ENCODE measurements around the gene ZBED1.

DNA sequence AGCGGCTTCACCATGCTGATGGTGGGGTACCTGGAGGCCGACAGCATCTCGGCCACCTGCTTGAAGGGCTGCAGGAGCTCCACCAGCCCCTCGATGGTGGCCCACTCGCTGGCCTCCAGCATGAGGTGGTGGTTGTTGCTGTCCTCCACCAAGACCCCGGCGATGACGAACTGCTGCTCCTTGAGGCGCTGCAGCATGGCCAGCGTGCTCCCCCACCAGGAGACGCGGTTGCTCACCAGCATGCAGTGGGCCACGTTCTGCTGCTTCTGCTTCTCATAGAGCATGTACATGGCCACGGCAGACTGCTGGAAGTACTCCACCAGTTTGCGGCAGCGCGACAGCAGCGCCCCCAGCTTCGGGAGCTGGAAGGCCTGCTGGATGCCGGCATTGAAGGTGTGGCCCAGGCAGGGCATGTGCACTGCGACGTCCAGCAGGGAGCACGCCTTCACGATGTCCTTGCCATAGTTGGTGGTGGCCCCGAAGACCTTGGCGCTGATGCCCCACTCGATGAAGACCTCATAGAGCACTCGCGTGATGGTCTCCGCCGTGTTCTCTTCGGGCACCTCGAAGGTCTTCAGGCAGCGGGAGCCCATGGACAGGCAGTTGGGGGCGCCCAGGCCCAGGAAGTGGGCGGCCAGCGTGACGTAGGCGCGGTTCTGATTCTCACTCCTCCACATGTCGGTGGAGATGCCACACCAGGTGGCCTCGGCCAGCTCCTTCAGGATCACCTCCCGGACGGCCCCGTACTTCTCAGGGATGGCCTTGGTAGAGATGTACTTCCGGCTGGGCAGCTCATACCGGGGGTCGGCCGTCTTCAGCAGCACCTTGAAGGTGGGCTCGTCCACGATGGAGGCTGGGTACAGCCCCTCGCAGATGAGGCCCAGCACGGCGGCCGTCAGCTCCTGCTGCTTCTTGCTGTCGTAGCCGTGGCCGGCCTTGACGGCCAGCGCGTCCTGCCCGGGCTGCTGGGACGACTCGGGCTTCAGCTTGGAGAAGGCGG is 11.0 kb downstream of the ZBED1 start:
- TF ChIP-seq ZNF121 (CRISPR knock-in tag; IDR thresholded peaks at IDR 0.05) (no peak), JUN (CRISPR knock-in tag; IDR thresholded peaks at IDR 0.05) (no peak), FOXK1 (CRISPR knock-in tag; IDR thresholded peaks at IDR 0.05) (no peak), ATF1 (CRISPR knock-in tag; IDR thresholded peaks at IDR 0.05) (no peak), ELF4 (CRISPR knock-in tag; IDR thresholded peaks at IDR 0.05; ENCODE audit: low read depth) (no peak), NR2C2 (CRISPR knock-in tag; IDR thresholded peaks at IDR 0.05) (no peak), CREB1 (CRISPR knock-in tag; IDR thresholded peaks at IDR 0.05) (no peak), ESRRA (CRISPR knock-in tag; IDR thresholded peaks at IDR 0.05; ENCODE audit: borderline replicate concordance) (no peak), PRRX2 (CRISPR knock-in tag; IDR thresholded peaks at IDR 0.05) (no peak)
- TF ChIP-seq, protein P1, sequence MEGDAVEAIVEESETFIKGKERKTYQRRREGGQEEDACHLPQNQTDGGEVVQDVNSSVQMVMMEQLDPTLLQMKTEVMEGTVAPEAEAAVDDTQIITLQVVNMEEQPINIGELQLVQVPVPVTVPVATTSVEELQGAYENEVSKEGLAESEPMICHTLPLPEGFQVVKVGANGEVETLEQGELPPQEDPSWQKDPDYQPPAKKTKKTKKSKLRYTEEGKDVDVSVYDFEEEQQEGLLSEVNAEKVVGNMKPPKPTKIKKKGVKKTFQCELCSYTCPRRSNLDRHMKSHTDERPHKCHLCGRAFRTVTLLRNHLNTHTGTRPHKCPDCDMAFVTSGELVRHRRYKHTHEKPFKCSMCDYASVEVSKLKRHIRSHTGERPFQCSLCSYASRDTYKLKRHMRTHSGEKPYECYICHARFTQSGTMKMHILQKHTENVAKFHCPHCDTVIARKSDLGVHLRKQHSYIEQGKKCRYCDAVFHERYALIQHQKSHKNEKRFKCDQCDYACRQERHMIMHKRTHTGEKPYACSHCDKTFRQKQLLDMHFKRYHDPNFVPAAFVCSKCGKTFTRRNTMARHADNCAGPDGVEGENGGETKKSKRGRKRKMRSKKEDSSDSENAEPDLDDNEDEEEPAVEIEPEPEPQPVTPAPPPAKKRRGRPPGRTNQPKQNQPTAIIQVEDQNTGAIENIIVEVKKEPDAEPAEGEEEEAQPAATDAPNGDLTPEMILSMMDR (IDR thresholded peaks at IDR 0.05), result no peak
- TF ChIP-seq, protein P2, sequence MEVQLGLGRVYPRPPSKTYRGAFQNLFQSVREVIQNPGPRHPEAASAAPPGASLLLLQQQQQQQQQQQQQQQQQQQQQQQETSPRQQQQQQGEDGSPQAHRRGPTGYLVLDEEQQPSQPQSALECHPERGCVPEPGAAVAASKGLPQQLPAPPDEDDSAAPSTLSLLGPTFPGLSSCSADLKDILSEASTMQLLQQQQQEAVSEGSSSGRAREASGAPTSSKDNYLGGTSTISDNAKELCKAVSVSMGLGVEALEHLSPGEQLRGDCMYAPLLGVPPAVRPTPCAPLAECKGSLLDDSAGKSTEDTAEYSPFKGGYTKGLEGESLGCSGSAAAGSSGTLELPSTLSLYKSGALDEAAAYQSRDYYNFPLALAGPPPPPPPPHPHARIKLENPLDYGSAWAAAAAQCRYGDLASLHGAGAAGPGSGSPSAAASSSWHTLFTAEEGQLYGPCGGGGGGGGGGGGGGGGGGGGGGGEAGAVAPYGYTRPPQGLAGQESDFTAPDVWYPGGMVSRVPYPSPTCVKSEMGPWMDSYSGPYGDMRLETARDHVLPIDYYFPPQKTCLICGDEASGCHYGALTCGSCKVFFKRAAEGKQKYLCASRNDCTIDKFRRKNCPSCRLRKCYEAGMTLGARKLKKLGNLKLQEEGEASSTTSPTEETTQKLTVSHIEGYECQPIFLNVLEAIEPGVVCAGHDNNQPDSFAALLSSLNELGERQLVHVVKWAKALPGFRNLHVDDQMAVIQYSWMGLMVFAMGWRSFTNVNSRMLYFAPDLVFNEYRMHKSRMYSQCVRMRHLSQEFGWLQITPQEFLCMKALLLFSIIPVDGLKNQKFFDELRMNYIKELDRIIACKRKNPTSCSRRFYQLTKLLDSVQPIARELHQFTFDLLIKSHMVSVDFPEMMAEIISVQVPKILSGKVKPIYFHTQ (CRISPR knock-in tag; IDR thresholded peaks at IDR 0.05), result no peak
- TF ChIP-seq, protein P3, sequence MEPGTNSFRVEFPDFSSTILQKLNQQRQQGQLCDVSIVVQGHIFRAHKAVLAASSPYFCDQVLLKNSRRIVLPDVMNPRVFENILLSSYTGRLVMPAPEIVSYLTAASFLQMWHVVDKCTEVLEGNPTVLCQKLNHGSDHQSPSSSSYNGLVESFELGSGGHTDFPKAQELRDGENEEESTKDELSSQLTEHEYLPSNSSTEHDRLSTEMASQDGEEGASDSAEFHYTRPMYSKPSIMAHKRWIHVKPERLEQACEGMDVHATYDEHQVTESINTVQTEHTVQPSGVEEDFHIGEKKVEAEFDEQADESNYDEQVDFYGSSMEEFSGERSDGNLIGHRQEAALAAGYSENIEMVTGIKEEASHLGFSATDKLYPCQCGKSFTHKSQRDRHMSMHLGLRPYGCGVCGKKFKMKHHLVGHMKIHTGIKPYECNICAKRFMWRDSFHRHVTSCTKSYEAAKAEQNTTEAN (CRISPR knock-in tag; IDR thresholded peaks at IDR 0.05), result no peak
- TF ChIP-seq, protein P4, sequence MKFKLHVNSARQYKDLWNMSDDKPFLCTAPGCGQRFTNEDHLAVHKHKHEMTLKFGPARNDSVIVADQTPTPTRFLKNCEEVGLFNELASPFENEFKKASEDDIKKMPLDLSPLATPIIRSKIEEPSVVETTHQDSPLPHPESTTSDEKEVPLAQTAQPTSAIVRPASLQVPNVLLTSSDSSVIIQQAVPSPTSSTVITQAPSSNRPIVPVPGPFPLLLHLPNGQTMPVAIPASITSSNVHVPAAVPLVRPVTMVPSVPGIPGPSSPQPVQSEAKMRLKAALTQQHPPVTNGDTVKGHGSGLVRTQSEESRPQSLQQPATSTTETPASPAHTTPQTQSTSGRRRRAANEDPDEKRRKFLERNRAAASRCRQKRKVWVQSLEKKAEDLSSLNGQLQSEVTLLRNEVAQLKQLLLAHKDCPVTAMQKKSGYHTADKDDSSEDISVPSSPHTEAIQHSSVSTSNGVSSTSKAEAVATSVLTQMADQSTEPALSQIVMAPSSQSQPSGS (CRISPR knock-in tag; IDR thresholded peaks at IDR 0.05; ENCODE audit: borderline replicate concordance, low read depth), result no peak
- TF ChIP-seq, protein P5, sequence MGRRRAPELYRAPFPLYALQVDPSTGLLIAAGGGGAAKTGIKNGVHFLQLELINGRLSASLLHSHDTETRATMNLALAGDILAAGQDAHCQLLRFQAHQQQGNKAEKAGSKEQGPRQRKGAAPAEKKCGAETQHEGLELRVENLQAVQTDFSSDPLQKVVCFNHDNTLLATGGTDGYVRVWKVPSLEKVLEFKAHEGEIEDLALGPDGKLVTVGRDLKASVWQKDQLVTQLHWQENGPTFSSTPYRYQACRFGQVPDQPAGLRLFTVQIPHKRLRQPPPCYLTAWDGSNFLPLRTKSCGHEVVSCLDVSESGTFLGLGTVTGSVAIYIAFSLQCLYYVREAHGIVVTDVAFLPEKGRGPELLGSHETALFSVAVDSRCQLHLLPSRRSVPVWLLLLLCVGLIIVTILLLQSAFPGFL (CRISPR knock-in tag; IDR thresholded peaks at IDR 0.05; ENCODE audit: borderline replicate concordance), result no peak
